Measurements from ENCODE around the gene APBB2.
A peak's percentile ranks its signal among the peaks of the same experiment; 100 is the strongest.

Gene APBB2

GRCh38 chr4:40990236-40990898, 224.0 kb downstream of the APBB2 start:
- Histone ChIP-seq H3K4me1 (ENCODE audit: insufficient read depth, low read length, severe bottlenecking) (peaks cover 33% of the 10 kb centered on the region), H2AFZ (ENCODE audit: low read length) (no peak overlapping the region), H4K20me1 (ENCODE audit: insufficient read depth, low read length) (no peaks in the 10 kb centered on the region), H3K4me3 (ENCODE audit: low read depth, low read length, poor library complexity, severe bottlenecking) (no peak overlapping the region), H3K9me2 (ENCODE audit: low read depth, low read length) (no peaks in the 10 kb centered on the region), H3K27me3 (ENCODE audit: insufficient read depth, low read length) (no peaks in the 10 kb centered on the region), H3K27ac (ENCODE audit: low read depth, low read length, poor library complexity, severe bottlenecking) (peak overlapping the region; percentile 88), H3F3A (ENCODE audit: insufficient read depth, low read length) (no peaks in the 10 kb centered on the region), H3K4me2 (ENCODE audit: low read length) (no peak overlapping the region; the same call in 1 of the 2 replicates), H3K79me2 (ENCODE audit: insufficient read depth, low read length) (no peaks in the 10 kb centered on the region), H3K9me3 (ENCODE audit: low read length) (no peaks in the 10 kb centered on the region), H3K36me3 (ENCODE audit: insufficient read depth, low read length) (no peaks in the 10 kb centered on the region), H3K9ac (ENCODE audit: low read length) (no peak overlapping the region)
- TF ChIP-seq CTCF (IDR thresholded peaks at IDR 0.05; ENCODE audit: low read length) (no peak), EZH2 (IDR thresholded peaks at IDR 0.05; ENCODE audit: borderline replicate concordance, low read length) (no peak)

- H4K20me1 ChIP-seq (ENCODE audit: insufficient read depth, low read length) = no peaks in the 10 kb centered on the region
These were observed 227.2 kb downstream of the APBB2 start for GRCh38 chr4:40987151-40987550.

GRCh38 chr4:40986375-40986774, 228.0 kb downstream of the APBB2 start:
- H4K20me1 ChIP-seq (ENCODE audit: insufficient read depth, low read length) = no peaks in the 10 kb centered on the region
- peaks cover 12% of the 10 kb centered on the region for H3K4me1 ChIP-seq (ENCODE audit: insufficient read depth, low read length, severe bottlenecking)
- no peaks in the 10 kb centered on the region for H3K79me2 ChIP-seq (ENCODE audit: insufficient read depth, low read length)
- H3K4me2 ChIP-seq (ENCODE audit: low read length) = no peak overlapping the region
- no peak overlapping the region for H2AFZ ChIP-seq (ENCODE audit: low read length)
- H3K27ac ChIP-seq (ENCODE audit: low read depth, low read length, poor library complexity, severe bottlenecking) = no peak overlapping the region
- H3F3A ChIP-seq (ENCODE audit: insufficient read depth, low read length) = no peaks in the 10 kb centered on the region
- H3K9me2 ChIP-seq (ENCODE audit: low read depth, low read length) = no peaks in the 10 kb centered on the region
- no peak overlapping the region for H3K4me3 ChIP-seq (ENCODE audit: low read depth, low read length, poor library complexity, severe bottlenecking)
- H3K27me3 ChIP-seq (ENCODE audit: insufficient read depth, low read length) = no peaks in the 10 kb centered on the region
- H3K9ac ChIP-seq (ENCODE audit: low read length) = no peak overlapping the region
- no peaks in the 10 kb centered on the region for H3K9me3 ChIP-seq (ENCODE audit: low read length)
- no peaks in the 10 kb centered on the region for H3K36me3 ChIP-seq (ENCODE audit: insufficient read depth, low read length)
- TF ChIP-seq EZH2 (IDR thresholded peaks at IDR 0.05; ENCODE audit: borderline replicate concordance, low read length) (no peak), CTCF (IDR thresholded peaks at IDR 0.05; ENCODE audit: low read length) (no peak)

More at GRCh38 chr4:40987151-40987550, 227.2 kb downstream of the APBB2 start:
- Histone ChIP-seq H3F3A (ENCODE audit: insufficient read depth, low read length) (no peaks in the 10 kb centered on the region), H3K4me1 (ENCODE audit: insufficient read depth, low read length, severe bottlenecking) (peaks cover 19% of the 10 kb centered on the region), H2AFZ (ENCODE audit: low read length) (no peak overlapping the region), H3K27me3 (ENCODE audit: insufficient read depth, low read length) (no peaks in the 10 kb centered on the region), H3K27ac (ENCODE audit: low read depth, low read length, poor library complexity, severe bottlenecking) (no peak overlapping the region), H3K9ac (ENCODE audit: low read length) (no peak overlapping the region), H3K9me3 (ENCODE audit: low read length) (no peaks in the 10 kb centered on the region), H3K4me2 (ENCODE audit: low read length) (no peak overlapping the region), H3K9me2 (ENCODE audit: low read depth, low read length) (no peaks in the 10 kb centered on the region), H3K36me3 (ENCODE audit: insufficient read depth, low read length) (no peaks in the 10 kb centered on the region), H3K4me3 (ENCODE audit: low read depth, low read length, poor library complexity, severe bottlenecking) (no peak overlapping the region), H3K79me2 (ENCODE audit: insufficient read depth, low read length) (no peaks in the 10 kb centered on the region)
- TF ChIP-seq CTCF (IDR thresholded peaks at IDR 0.05; ENCODE audit: low read length) (no peak), EZH2 (IDR thresholded peaks at IDR 0.05; ENCODE audit: borderline replicate concordance, low read length) (no peak)

All from OCI-LY1 (cell line).